ENCODE measurements around the gene LRIT1. TPM values are rescaled to one million over a fixed set of nuclear protein-coding genes. Genes with fewer than 3 reads are reported as not detected.

The LRIT1 gene
- total RNA-seq, 1 donor from 2014 or later: not detected

DNA sequence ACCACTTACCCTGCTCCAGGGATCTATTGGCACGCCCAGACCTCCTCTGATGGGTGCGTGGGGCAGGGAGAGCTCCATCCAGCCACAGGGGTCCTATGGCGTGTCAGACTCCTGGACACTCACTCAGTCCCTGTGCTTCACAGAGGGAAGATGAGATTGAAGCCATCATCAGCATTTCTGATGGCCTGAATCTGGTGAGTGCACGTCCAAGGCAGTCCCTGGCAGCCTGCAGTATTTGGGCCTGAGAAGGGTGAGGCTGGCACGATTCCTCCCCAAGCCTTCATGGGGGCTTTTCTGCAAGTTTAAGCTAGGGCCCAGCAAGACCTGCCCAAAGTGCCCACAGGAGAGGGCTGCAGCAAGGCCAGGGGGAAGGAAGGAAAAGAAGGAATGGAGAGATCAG lies 43.7 kb downstream of the LRIT1 start:
- no peak overlapping the region for H3K4me3 Mint-ChIP-seq (ENCODE audit: unreplicated experiment)
- Histone ChIP-seq H4K20me1 (ENCODE audit: insufficient read depth, low read length) (no peaks in the 10 kb centered on the region), H3K4me1 (ENCODE audit: insufficient read depth, low read length) (no peaks in the 10 kb centered on the region), H3K79me2 (ENCODE audit: insufficient read depth, low read length) (no peaks in the 10 kb centered on the region), H3K4me2 (ENCODE audit: low read length) (no peak overlapping the region), H3K4me3 (ENCODE audit: insufficient read depth, low read depth, low read length) (no peak overlapping the region), H3K36me3 (ENCODE audit: insufficient read depth, low read length) (no peaks in the 10 kb centered on the region), H3K9ac (ENCODE audit: low read length) (no peak overlapping the region), H2AFZ (ENCODE audit: low read depth, low read length) (no peak overlapping the region), H3K27ac (ENCODE audit: low read depth, low read length) (no peak overlapping the region), H3K9me3 (ENCODE audit: insufficient read depth, low read depth, low read length) (no peaks in the 10 kb centered on the region), H3K27me3 (ENCODE audit: insufficient read depth, low read length) (peaks cover 26% of the 10 kb centered on the region)
- peaks cover 72% of the 10 kb centered on the region for H3K27me3 Mint-ChIP-seq (ENCODE audit: low read depth, unreplicated experiment)
- TF ChIP-seq, protein P1, sequence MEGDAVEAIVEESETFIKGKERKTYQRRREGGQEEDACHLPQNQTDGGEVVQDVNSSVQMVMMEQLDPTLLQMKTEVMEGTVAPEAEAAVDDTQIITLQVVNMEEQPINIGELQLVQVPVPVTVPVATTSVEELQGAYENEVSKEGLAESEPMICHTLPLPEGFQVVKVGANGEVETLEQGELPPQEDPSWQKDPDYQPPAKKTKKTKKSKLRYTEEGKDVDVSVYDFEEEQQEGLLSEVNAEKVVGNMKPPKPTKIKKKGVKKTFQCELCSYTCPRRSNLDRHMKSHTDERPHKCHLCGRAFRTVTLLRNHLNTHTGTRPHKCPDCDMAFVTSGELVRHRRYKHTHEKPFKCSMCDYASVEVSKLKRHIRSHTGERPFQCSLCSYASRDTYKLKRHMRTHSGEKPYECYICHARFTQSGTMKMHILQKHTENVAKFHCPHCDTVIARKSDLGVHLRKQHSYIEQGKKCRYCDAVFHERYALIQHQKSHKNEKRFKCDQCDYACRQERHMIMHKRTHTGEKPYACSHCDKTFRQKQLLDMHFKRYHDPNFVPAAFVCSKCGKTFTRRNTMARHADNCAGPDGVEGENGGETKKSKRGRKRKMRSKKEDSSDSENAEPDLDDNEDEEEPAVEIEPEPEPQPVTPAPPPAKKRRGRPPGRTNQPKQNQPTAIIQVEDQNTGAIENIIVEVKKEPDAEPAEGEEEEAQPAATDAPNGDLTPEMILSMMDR (IDR thresholded peaks at IDR 0.05; ENCODE audit: insufficient read depth, low read depth, low read length): no peak
- TF ChIP-seq EZH2 (IDR thresholded peaks at IDR 0.05; ENCODE audit: insufficient read depth, low read length): no peak
- FAIRE-seq (no peak), DNase-seq (ENCODE audit: low read depth) (no peak)
- no peaks in the 10 kb centered on the region for H3K4me1 Mint-ChIP-seq (ENCODE audit: low read depth, unreplicated experiment)
- H3K9me3 Mint-ChIP-seq (ENCODE audit: unreplicated experiment): no peaks in the 10 kb centered on the region
- H3K27ac Mint-ChIP-seq (ENCODE audit: unreplicated experiment): no peak overlapping the region
- H3K36me3 Mint-ChIP-seq (ENCODE audit: low read depth, unreplicated experiment): peaks cover 3% of the 10 kb centered on the region

DNA sequence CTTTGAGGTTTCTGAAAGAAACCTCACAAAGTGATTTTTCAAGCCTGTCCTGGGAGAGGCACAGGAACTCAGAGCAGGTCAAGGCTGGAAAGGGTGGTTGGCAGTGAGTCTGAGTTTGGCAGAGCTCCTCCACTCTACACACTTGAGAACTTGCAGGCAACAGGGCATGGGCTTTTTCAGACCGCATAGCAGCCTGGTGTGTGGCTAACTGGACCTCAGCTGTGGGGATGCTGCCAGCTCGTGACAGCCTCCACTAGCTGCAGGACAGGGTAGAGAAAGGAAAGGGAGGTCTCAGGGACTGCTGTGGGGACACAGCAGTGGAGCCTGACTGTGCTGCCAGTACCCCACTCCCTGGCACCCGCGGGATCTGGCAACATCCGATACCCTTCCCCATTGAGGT lies 44.4 kb downstream of the LRIT1 start:
- Histone ChIP-seq H3K27me3 (ENCODE audit: insufficient read depth, low read length) (peaks cover 26% of the 10 kb centered on the region), H3K9me3 (ENCODE audit: insufficient read depth, low read depth, low read length) (no peaks in the 10 kb centered on the region), H4K20me1 (ENCODE audit: insufficient read depth, low read length) (no peaks in the 10 kb centered on the region), H3K4me2 (ENCODE audit: low read length) (no peak overlapping the region), H3K79me2 (ENCODE audit: insufficient read depth, low read length) (no peaks in the 10 kb centered on the region), H3K9ac (ENCODE audit: low read length) (no peak overlapping the region), H2AFZ (ENCODE audit: low read depth, low read length) (no peak overlapping the region), H3K27ac (ENCODE audit: low read depth, low read length) (no peak overlapping the region), H3K4me1 (ENCODE audit: insufficient read depth, low read length) (no peaks in the 10 kb centered on the region), H3K4me3 (ENCODE audit: insufficient read depth, low read depth, low read length) (no peak overlapping the region), H3K36me3 (ENCODE audit: insufficient read depth, low read length) (no peaks in the 10 kb centered on the region)
- DNase-seq (ENCODE audit: low read depth): no peak
- Mint-ChIP-seq H3K36me3 (ENCODE audit: low read depth, unreplicated experiment) (peaks cover 3% of the 10 kb centered on the region), H3K4me3 (ENCODE audit: unreplicated experiment) (no peak overlapping the region), H3K27ac (ENCODE audit: unreplicated experiment) (peak overlapping the region; percentile 66), H3K27me3 (ENCODE audit: low read depth, unreplicated experiment) (peaks cover 74% of the 10 kb centered on the region), H3K9me3 (ENCODE audit: unreplicated experiment) (no peaks in the 10 kb centered on the region), H3K4me1 (ENCODE audit: low read depth, unreplicated experiment) (no peaks in the 10 kb centered on the region)
- no peak for FAIRE-seq
- TF ChIP-seq EZH2 (IDR thresholded peaks at IDR 0.05; ENCODE audit: insufficient read depth, low read length): no peak
- TF ChIP-seq, protein P1 (IDR thresholded peaks at IDR 0.05; ENCODE audit: insufficient read depth, low read depth, low read length): no peak

DNA sequence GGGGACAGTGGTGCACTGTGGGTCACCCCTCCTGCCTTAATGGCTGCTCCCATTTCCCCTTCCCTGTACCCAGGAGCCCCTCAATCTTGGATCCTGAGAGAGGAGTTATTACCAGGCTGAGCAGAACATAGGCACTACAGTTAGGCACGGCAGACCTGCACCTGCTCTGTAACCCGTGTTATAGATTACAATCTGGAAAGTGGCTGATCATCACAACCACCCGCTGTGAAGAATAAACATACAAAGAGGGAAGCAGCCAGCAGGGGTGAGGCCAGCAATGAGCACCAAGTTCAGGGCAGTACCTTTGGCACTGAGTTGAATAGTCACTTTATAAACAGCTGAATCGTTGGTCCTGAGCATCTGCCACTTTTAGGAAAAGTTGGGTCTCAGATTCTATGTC lies 45.3 kb downstream of the LRIT1 start:
- DNase-seq (ENCODE audit: low read depth) (no peak), FAIRE-seq (no peak)
- H3K9me3 ChIP-seq (ENCODE audit: insufficient read depth, low read depth, low read length): no peaks in the 10 kb centered on the region
- H3K36me3 Mint-ChIP-seq (ENCODE audit: low read depth, unreplicated experiment): peaks cover 3% of the 10 kb centered on the region
- H4K20me1 ChIP-seq (ENCODE audit: insufficient read depth, low read length): no peaks in the 10 kb centered on the region
- H3K4me1 Mint-ChIP-seq (ENCODE audit: low read depth, unreplicated experiment): no peaks in the 10 kb centered on the region
- H3K79me2 ChIP-seq (ENCODE audit: insufficient read depth, low read length): no peaks in the 10 kb centered on the region
- H3K4me1 ChIP-seq (ENCODE audit: insufficient read depth, low read length): no peaks in the 10 kb centered on the region
- peaks cover 26% of the 10 kb centered on the region for H3K27me3 ChIP-seq (ENCODE audit: insufficient read depth, low read length)
- H3K9me3 Mint-ChIP-seq (ENCODE audit: unreplicated experiment): no peaks in the 10 kb centered on the region
- no peak overlapping the region for H3K4me3 Mint-ChIP-seq (ENCODE audit: unreplicated experiment)
- no peak overlapping the region for H3K4me2 ChIP-seq (ENCODE audit: low read length)
- H3K27ac Mint-ChIP-seq (ENCODE audit: unreplicated experiment): no peak overlapping the region
- no peaks in the 10 kb centered on the region for H3K36me3 ChIP-seq (ENCODE audit: insufficient read depth, low read length)
- H3K4me3 ChIP-seq (ENCODE audit: insufficient read depth, low read depth, low read length): no peak overlapping the region
- no peak overlapping the region for H2AFZ ChIP-seq (ENCODE audit: low read depth, low read length)
- no peak overlapping the region for H3K9ac ChIP-seq (ENCODE audit: low read length)
- H3K27me3 Mint-ChIP-seq (ENCODE audit: low read depth, unreplicated experiment): peaks cover 82% of the 10 kb centered on the region
- no peak overlapping the region for H3K27ac ChIP-seq (ENCODE audit: low read depth, low read length)
- TF ChIP-seq EZH2 (IDR thresholded peaks at IDR 0.05; ENCODE audit: insufficient read depth, low read length): no peak
- TF ChIP-seq, protein P1 (IDR thresholded peaks at IDR 0.05; ENCODE audit: insufficient read depth, low read depth, low read length): no peak
